ENCODE measurements around the gene ODF4.
"Not testable (repeated sequence)": the region's sequence is repeated elsewhere in the genome, so short reads cannot be mapped to it uniquely, and the experiment has no call there.

ODF4 gene

GRCh38 chr17:8326511-8327302 lies 12.9 kb upstream of the ODF4 start:
- peak; percentile 69 for DNase-seq (ENCODE audit: low spot score)

GRCh38 chr17:8327303-8327649 lies 12.4 kb upstream of the ODF4 start:
- no peak for DNase-seq (ENCODE audit: low spot score)

GRCh38 chr17:8332128-8332527 lies 7.5 kb upstream of the ODF4 start:
- no peak for DNase-seq (ENCODE audit: low spot score)

- DNase-seq (ENCODE audit: low spot score): no peak
Measured at GRCh38 chr17:8332688-8333087, 7.0 kb upstream of the ODF4 start.

GRCh38 chr17:8333281-8333680 lies 6.4 kb upstream of the ODF4 start:
- DNase-seq (ENCODE audit: low spot score): no peak

GRCh38 chr17:8337802-8338752 lies 1.6 kb upstream of the ODF4 start:
- DNase-seq (ENCODE audit: low spot score): no peak

GRCh38 chr17:8338753-8339140 lies 893 bp upstream of the ODF4 start:
- no peak for DNase-seq (ENCODE audit: low spot score)

GRCh38 chr17:8341456-8341855 lies 1.8 kb downstream of the ODF4 start:
- DNase-seq (ENCODE audit: low spot score): no peak

GRCh38 chr17:8345052-8345690 lies 5.5 kb downstream of the ODF4 start:
- no peak for DNase-seq (ENCODE audit: low spot score)

DNA sequence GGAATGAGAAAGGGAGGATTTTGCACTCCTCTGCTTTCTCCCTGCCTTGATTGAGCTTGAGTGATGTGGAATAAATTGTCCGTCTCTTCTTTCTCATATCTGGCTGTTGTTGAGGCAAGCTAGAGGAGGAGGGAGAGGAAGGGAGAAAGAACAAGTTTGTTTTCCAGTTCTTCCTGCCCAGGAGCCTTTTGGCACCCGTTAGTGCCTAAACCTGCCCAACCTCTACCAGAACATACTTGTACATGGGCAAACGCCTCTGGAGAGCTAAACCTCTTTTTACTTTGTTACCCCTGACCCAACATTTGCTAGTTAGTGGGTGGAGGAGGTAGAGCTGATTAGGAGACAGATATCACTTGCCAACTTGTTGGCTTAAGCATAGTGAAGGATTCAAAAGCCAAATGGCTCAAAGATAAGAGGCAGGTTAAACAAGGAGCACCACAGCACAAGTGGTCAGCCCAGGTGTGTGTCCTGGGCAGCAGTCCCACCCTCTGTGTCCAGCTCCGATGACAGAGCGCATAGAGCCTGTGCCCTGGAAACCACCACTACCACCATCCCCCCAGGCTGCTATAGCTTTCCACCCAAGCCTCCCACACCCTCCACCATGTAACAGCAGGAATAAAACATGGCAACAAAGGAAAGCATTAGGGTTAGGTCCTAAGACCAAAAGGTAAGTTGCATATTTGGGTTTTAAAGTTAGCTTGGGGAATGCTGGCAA lies 6.5 kb downstream of the ODF4 start:
- no peak for DNase-seq (ENCODE audit: low spot score)

- not testable (repeated sequence) for DNase-seq (ENCODE audit: low spot score)
Measured at GRCh38 chr17:8347001-8347400, 7.4 kb downstream of the ODF4 start.

DNA sequence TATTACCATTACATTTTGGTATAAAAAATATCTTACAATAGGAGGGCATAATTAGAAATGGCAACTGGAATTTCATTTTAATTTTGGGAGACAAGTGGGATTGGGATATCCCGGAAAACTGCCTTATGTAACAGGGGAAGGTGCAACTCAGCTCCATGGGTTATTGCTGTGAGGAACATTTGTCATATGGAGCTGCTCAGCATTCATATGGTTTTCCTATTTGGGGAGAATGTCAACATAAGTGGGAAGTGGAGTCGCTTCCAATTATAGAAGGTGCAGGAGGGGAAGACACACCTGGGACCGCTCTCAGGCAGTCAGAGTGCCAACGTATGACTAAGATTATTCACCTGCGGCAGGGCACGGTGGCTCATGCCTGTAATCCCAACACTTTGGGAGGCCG lies 10.7 kb downstream of the ODF4 start:
- DNase-seq (ENCODE audit: low spot score): no peak

DNA sequence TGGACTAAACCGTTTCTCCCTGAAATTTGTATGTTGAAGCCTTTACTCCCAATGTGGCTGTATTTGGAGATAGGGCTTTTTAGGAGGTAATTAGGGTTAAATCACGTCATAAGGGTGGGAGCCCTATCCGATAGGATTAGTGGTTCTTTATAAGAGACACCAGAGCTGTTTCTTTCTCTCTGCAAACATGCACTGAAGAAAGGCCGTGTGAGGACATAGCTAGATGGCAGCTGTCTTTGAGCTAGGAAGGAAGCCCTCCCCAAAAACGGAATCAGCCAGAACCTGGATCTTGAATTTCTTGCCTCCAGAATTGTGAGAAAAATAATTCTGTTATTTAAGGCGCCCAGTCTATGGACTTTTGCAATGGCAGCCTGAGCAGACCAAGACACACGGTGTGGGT lies 14.1 kb downstream of the ODF4 start:
- no peak for DNase-seq (ENCODE audit: low spot score)

DNA sequence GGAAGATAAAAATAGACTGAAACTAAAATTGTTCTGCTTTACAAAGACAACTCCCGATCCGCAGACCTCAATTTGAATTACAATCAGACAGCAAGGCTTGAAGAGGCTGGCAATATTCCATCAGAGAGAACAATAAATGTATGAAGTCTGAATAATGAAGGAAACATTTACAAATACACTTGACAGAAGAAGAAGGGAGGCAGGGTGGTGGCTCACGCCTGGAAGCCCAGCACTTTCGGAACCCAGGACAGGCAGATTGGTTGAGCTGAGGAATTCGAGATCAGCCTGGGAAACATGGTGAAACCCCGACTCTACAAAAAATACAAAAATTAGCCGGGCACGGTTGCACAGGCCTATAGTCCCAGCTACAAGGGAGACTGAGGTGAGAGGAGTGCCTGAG lies 14.6 kb downstream of the ODF4 start:
- no peak for DNase-seq (ENCODE audit: low spot score)

- DNase-seq (ENCODE audit: low spot score): no peak
Measured at GRCh38 chr17:8357910-8358309, 18.3 kb downstream of the ODF4 start.

DNA sequence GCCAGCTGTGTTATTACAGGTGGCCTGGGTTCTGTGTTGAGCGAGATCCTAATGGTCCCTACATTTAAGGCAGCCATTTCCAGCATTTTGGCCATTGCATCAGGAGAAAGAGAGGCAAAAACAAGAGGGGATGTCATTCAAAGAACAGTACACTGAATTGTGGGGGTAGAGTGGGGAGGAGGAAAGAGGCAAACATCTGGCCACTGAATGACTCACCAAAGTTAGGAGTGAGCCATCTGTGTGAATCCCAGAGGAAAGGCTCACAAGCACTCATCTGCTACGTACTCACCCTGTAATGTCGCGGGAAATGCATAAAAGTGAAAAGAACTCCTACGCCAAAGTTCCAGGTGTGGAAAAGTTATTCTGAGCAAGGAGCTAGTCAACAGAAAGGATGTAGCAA lies 20.1 kb downstream of the ODF4 start:
- DNase-seq (ENCODE audit: low spot score): peak; percentile 54

GRCh38 chr17:8360260-8360659 lies 20.6 kb downstream of the ODF4 start:
- DNase-seq (ENCODE audit: low spot score): no peak

- no peak for DNase-seq (ENCODE audit: low spot score)
Measured at GRCh38 chr17:8360751-8361150, 21.1 kb downstream of the ODF4 start.

DNA sequence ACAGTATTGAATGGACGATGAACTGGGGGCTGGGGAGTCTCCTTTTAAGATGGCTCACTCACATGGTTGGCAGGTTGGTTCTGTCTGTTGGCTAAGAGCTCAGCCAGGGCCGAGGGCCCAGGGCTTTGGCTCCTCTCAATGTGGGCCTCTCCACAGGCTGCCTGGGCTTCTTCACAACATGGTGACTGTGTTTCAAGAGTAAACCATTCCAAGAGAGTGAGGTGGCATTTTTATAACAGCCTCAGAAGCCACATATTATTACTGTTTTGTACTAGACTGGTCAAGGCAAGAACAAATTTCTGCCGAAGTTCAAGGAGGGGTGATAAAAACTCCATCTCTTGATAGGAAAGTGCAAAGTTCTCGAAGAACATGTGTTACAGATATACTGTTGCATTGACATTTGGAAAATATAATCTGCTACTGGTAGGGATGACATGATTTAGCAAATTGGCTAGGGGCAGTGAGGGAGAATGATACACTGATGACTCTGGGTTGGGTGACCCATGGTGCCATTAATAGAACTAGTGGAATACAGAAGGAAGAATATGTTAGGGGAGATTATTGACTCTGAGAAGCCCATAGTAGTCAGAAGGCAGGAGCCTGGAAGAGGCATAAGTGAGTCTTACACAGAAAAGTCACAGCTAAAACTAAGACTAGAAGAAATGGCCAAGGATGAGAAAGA lies 23.2 kb downstream of the ODF4 start:
- no peak for DNase-seq (ENCODE audit: low spot score)

GRCh38 chr17:8365143-8365542 lies 25.5 kb downstream of the ODF4 start:
- DNase-seq (ENCODE audit: low spot score): no peak

DNA sequence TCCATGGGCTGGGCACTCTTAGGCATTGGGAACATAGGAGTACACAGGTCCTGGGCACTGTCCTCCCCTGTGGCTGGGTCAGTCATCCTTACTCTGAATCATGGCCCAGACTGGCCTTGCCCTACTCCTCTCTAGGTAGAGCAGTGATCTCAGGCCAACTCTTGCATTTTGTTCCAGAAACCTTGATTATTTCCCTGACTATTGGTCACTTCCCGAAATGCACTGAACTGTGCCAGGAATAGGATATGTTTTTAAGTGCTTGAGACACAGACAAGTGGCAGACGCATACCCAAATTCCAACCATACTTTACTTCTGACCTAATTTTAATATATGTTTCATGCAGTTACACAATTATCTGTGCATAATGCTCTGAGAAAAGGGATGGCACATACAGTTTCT lies 26.6 kb downstream of the ODF4 start:
- peak; percentile 66 for DNase-seq (ENCODE audit: low spot score)

DNA sequence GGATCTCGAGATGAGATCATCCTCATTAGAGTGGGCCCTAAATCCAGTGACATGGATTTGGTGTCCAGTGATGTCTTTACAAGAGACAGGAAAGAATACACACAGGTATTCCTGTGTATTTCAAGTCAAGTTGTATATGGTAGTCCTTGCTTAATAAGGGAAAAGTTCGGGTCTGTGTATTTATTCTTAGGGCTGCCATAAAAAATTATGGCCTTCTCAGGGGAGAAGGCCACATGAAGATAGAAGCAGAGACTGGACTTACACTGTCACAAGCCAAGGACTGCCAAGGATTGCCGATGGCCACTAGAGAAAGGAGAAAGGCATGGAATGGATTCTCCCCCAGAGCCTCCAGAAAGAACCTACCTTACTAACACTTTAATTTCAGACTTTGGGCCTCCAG lies 28.6 kb downstream of the ODF4 start:
- DNase-seq (ENCODE audit: low spot score): no peak

Data from hepatic stellate cell (primary cell).